ENCODE measurements around the gene COL13A1. TPM values are rescaled to one million over a fixed set of nuclear protein-coding genes. Genes with fewer than 3 reads are reported as not detected.

COL13A1 gene
- total RNA-seq, 1 experiment from 2014 or later: 3.6 TPM

GRCh38 chr10:69783515-69783914 lies 18.2 kb upstream of the COL13A1 start:
- H3K27ac Mint-ChIP-seq: no peak overlapping the region
- H3K23me2 ChIP-seq (ENCODE audit: insufficient read length, low read depth, low read length, poor library complexity, severe bottlenecking): no peaks in the 10 kb centered on the region
- no peak overlapping the region for H2BK20ac ChIP-seq (ENCODE audit: low read depth, low read length, poor library complexity, severe bottlenecking)
- no peak overlapping the region for H2AK5ac ChIP-seq (ENCODE audit: insufficient read length, low read length)
- H4K5ac ChIP-seq (ENCODE audit: insufficient read length, low read depth, low read length): no peak overlapping the region
- TF ChIP-seq, protein P1, sequence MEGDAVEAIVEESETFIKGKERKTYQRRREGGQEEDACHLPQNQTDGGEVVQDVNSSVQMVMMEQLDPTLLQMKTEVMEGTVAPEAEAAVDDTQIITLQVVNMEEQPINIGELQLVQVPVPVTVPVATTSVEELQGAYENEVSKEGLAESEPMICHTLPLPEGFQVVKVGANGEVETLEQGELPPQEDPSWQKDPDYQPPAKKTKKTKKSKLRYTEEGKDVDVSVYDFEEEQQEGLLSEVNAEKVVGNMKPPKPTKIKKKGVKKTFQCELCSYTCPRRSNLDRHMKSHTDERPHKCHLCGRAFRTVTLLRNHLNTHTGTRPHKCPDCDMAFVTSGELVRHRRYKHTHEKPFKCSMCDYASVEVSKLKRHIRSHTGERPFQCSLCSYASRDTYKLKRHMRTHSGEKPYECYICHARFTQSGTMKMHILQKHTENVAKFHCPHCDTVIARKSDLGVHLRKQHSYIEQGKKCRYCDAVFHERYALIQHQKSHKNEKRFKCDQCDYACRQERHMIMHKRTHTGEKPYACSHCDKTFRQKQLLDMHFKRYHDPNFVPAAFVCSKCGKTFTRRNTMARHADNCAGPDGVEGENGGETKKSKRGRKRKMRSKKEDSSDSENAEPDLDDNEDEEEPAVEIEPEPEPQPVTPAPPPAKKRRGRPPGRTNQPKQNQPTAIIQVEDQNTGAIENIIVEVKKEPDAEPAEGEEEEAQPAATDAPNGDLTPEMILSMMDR (conservative IDR thresholded peaks at IDR 0.05): peak; percentile 33; the same call in 2 of the 3 replicates
- H3K27me3 Mint-ChIP-seq (ENCODE audit: low read depth): peaks cover 19% of the 10 kb centered on the region
- H3K4me3 Mint-ChIP-seq: no peak overlapping the region
- no peak overlapping the region for H3K56ac ChIP-seq (ENCODE audit: insufficient read length, low read depth, low read length)
- H2BK120ac ChIP-seq (ENCODE audit: low read depth, low read length, poor library complexity, severe bottlenecking): no peak overlapping the region
- no peak overlapping the region for H4K8ac ChIP-seq (replicated peaks; ENCODE audit: insufficient read length, low read depth, low read length)
- no peak overlapping the region for H2BK12ac ChIP-seq (ENCODE audit: insufficient read length, low read depth, low read length)
- no peak overlapping the region for H2AFZ ChIP-seq (ENCODE audit: low read length)
- H4K20me1 ChIP-seq (ENCODE audit: control insufficient read depth, insufficient read depth, insufficient read length): no peaks in the 10 kb centered on the region
- no peaks in the 10 kb centered on the region for H3K9me3 ChIP-seq (ENCODE audit: control insufficient read depth, low read depth, low read length)
- no peak overlapping the region for H2BK15ac ChIP-seq (ENCODE audit: low read depth, low read length)
- no peaks in the 10 kb centered on the region; the same call in 1 of the 2 replicates for H3K27me3 ChIP-seq (ENCODE audit: insufficient read depth, low read length)
- no peaks in the 10 kb centered on the region for H3K4me1 ChIP-seq (ENCODE audit: insufficient read depth, low read length)
- H3K4ac ChIP-seq (ENCODE audit: low read depth, low read length): no peak overlapping the region
- no peak overlapping the region for H3K14ac ChIP-seq (ENCODE audit: insufficient read depth, low read length)
- H3K4me1 Mint-ChIP-seq: peaks cover 0 to 7% of the 10 kb centered on the region in 2 experiments; a peak in 2 of 4 replicates
- H3K9ac ChIP-seq (ENCODE audit: extremely low read depth, insufficient read length, low read length): no peak overlapping the region
- no peaks in the 10 kb centered on the region for H3K36me3 Mint-ChIP-seq (ENCODE audit: insufficient read depth in 1 of 3, low read depth in 3 of 3)
- no peak overlapping the region for H4K91ac ChIP-seq (ENCODE audit: insufficient read length, low read depth, low read length)
- H3T11ph ChIP-seq (ENCODE audit: low read length): no peak overlapping the region
- no peaks in the 10 kb centered on the region for H3K79me1 ChIP-seq (ENCODE audit: insufficient read depth, low read depth, low read length, poor library complexity, severe bottlenecking)
- H2BK5ac ChIP-seq (ENCODE audit: insufficient read length, low read length): no peak overlapping the region
- no peaks in the 10 kb centered on the region for H3K9me3 Mint-ChIP-seq
- no peak overlapping the region for H3K4me2 ChIP-seq (ENCODE audit: insufficient read depth, insufficient read length, low read length)
- H3K27ac ChIP-seq (ENCODE audit: insufficient read length, low read depth, low read length): no peak overlapping the region
- WGBS (ENCODE audit: extremely low coverage, insufficient read length, low lambda C conversion rate): no CpG with 5 or more reads among the region's 2 CpGs
- no peak overlapping the region for H3K23ac ChIP-seq (ENCODE audit: insufficient read length, low read depth, low read length)
- H3K18ac ChIP-seq (ENCODE audit: insufficient read length, low read depth, low read length): no peak overlapping the region
- no peak for DNase-seq
- H3K79me2 ChIP-seq (ENCODE audit: insufficient read depth, low read length): no peaks in the 10 kb centered on the region

All from H9 (cell line).